H9 (cell line): ENCODE measurements around the gene FBH1. TPM values are rescaled to one million over a fixed set of nuclear protein-coding genes. Genes with fewer than 3 reads are reported as not detected.
"Not testable (repeated sequence)": the region's sequence is repeated elsewhere in the genome, so short reads cannot be mapped to it uniquely, and the experiment has no call there.

ENCODE experiments used
- DNase-seq: peaks from one replicate; pipeline ENCODE4 v3.0.0-alpha.2; 2017
- H2AFZ ChIP-seq: one replicate; pipeline ENCODE4 v1.6.1; 2013; ENCODE audit warnings: mild to moderate bottlenecking, low read length, control low read depth, moderate library complexity
- H2AK5ac ChIP-seq: 2 replicates; pipeline ENCODE4 v1.6.1; 2013; ENCODE audit warnings: low read length, control low read depth, mixed read lengths; ENCODE audit not compliant: insufficient read length
- H2BK120ac ChIP-seq: one replicate; pipeline ENCODE4 v1.6.1; 2013; ENCODE audit warnings: low read depth, mild to moderate bottlenecking, low read length, control low read depth, inconsistent platforms; ENCODE audit not compliant: poor library complexity, severe bottlenecking
- H2BK12ac ChIP-seq: 2 replicates; pipeline ENCODE4 v1.6.1; 2013; ENCODE audit warnings: low read length, control low read depth, mixed read lengths, low read depth; ENCODE audit not compliant: insufficient read length
- H2BK15ac ChIP-seq: 2 replicates; pipeline ENCODE4 v1.6.1; 2013; ENCODE audit warnings: low read depth, low read length, control low read depth
- H2BK20ac ChIP-seq: one replicate; pipeline ENCODE4 v1.6.1; 2013; ENCODE audit warnings: low read depth, mild to moderate bottlenecking, low read length, control low read depth, inconsistent platforms; ENCODE audit not compliant: poor library complexity, severe bottlenecking
- H2BK5ac ChIP-seq: 2 replicates; pipeline ENCODE4 v1.6.1; 2013; ENCODE audit warnings: low read length, control low read depth, mixed read lengths; ENCODE audit not compliant: insufficient read length
- H3K14ac ChIP-seq: 2 replicates; pipeline ENCODE4 v1.6.1; 2013; ENCODE audit warnings: low read length, control low read depth; ENCODE audit not compliant: insufficient read depth
- H3K18ac ChIP-seq: 2 replicates; pipeline ENCODE4 v1.6.1; 2013; ENCODE audit warnings: low read depth, mild to moderate bottlenecking, mixed read lengths, low read length, control low read depth; ENCODE audit not compliant: insufficient read length
- H3K23ac ChIP-seq: 2 replicates; pipeline ENCODE4 v1.6.1; 2013; ENCODE audit warnings: low read length, control low read depth, mixed read lengths, low read depth; ENCODE audit not compliant: insufficient read length
- H3K23me2 ChIP-seq: 2 replicates; pipeline ENCODE4 v1.6.1; 2013; ENCODE audit warnings: low read depth, mild to moderate bottlenecking, mixed read lengths, low read length, control low read depth; ENCODE audit not compliant: insufficient read length, poor library complexity, severe bottlenecking
- H3K27ac ChIP-seq: 2 replicates; pipeline ENCODE4 v1.5.1; 2013; ENCODE audit warnings: low read length, control low read depth, mixed read lengths, low read depth; ENCODE audit not compliant: insufficient read length
- H3K27me3 ChIP-seq: 2 replicates; pipeline ENCODE4 v1.6.1; 2013; ENCODE audit warnings: low read length, control low read depth, inconsistent platforms; ENCODE audit not compliant: insufficient read depth
- H3K4ac ChIP-seq: 2 replicates; pipeline ENCODE4 v1.6.1; 2013; ENCODE audit warnings: low read depth, mild to moderate bottlenecking, control low read depth, inconsistent platforms, low read length, moderate library complexity
- H3K4me1 ChIP-seq: 2 replicates; pipeline ENCODE4 v1.6.1; 2013; ENCODE audit warnings: low read length, control low read depth, inconsistent platforms; ENCODE audit not compliant: insufficient read depth
- H3K4me2 ChIP-seq: 2 replicates; pipeline ENCODE4 v1.6.1; 2013; ENCODE audit warnings: low read length, control low read depth, mixed read lengths; ENCODE audit not compliant: insufficient read length, insufficient read depth
- H3K56ac ChIP-seq: 2 replicates; pipeline ENCODE4 v1.6.1; 2013; ENCODE audit warnings: low read depth, mild to moderate bottlenecking, mixed read lengths, low read length, control low read depth; ENCODE audit not compliant: insufficient read length
- H3K79me1 ChIP-seq: 2 replicates; pipeline ENCODE4 v1.6.1; 2013; ENCODE audit warnings: low read depth, mild to moderate bottlenecking, moderate library complexity, low read length, control low read depth, inconsistent platforms; ENCODE audit not compliant: insufficient read depth, poor library complexity, severe bottlenecking
- H3K79me2 ChIP-seq: 2 replicates; pipeline ENCODE4 v1.6.1; 2013; ENCODE audit warnings: low read length, control low read depth, inconsistent platforms; ENCODE audit not compliant: insufficient read depth
- H3K9ac ChIP-seq: 2 replicates; pipeline ENCODE4 v1.6.1; 2013; ENCODE audit warnings: low read length, control low read depth, mixed read lengths; ENCODE audit not compliant: insufficient read length; ENCODE audit errors: extremely low read depth
- H3K9me3 ChIP-seq: one replicate; pipeline ENCODE4 v1.6.1; 2013; ENCODE audit warnings: low read depth, low read length, inconsistent platforms; ENCODE audit not compliant: control insufficient read depth
- H3T11ph ChIP-seq: one replicate; pipeline ENCODE4 v1.6.1; 2013; ENCODE audit warnings: mild to moderate bottlenecking, low read length, control low read depth, inconsistent platforms
- H4K20me1 ChIP-seq: one replicate; pipeline ENCODE4 v1.6.1; 2013; ENCODE audit not compliant: control insufficient read depth, insufficient read length, insufficient read depth
- H4K5ac ChIP-seq: 2 replicates; pipeline ENCODE4 v1.6.1; 2013; ENCODE audit warnings: low read depth, mild to moderate bottlenecking, mixed read lengths, low read length, control low read depth; ENCODE audit not compliant: insufficient read length
- H4K8ac ChIP-seq: replicated peaks from 2 replicates; pipeline ENCODE4 v1.6.1; 2013; ENCODE audit warnings: low read length, control low read depth, mixed read lengths, low read depth; ENCODE audit not compliant: insufficient read length
- H4K91ac ChIP-seq: 2 replicates; pipeline ENCODE4 v1.6.1; 2013; ENCODE audit warnings: low read depth, mild to moderate bottlenecking, moderate library complexity, mixed read lengths, low read length, control low read depth; ENCODE audit not compliant: insufficient read length
- H3K27ac Mint-ChIP-seq, 3 experiments: 2 replicates in 2 of 3; 3 replicates in 1 of 3; pipeline ENCODE4 v1.8.0; 2020 to 2021; ENCODE audit warnings: mixed read lengths in 3 of 3, mild to moderate bottlenecking in 1 of 3, moderate library complexity in 1 of 3
- H3K27me3 Mint-ChIP-seq: 2 replicates; pipeline ENCODE4 v1.8.0; 2021; ENCODE audit warnings: low read depth, mild to moderate bottlenecking, moderate library complexity, mixed read lengths
- H3K36me3 Mint-ChIP-seq, 3 experiments: 2 replicates in 2 of 3; 3 replicates in 1 of 3; pipeline ENCODE4 v1.8.0; 2020 to 2021; ENCODE audit warnings: low read depth in 3 of 3, mixed read lengths in 3 of 3; ENCODE audit not compliant: insufficient read depth in 1 of 3
- H3K4me1 Mint-ChIP-seq, 2 experiments: 2 replicates each; pipeline ENCODE4 v1.8.0; 2020; ENCODE audit warnings: mixed read lengths in 2 of 2
- H3K4me3 Mint-ChIP-seq, 2 experiments: 2 replicates in 1 of 2; 3 replicates in 1 of 2; pipeline ENCODE4 v1.8.0; 2020 to 2021; ENCODE audit warnings: mild to moderate bottlenecking in 2 of 2, mixed read lengths in 2 of 2, moderate library complexity in 1 of 2
- H3K9me3 Mint-ChIP-seq, 2 experiments: 2 replicates in 1 of 2; 3 replicates in 1 of 2; pipeline ENCODE4 v1.8.0; 2020; ENCODE audit warnings: mild to moderate bottlenecking in 2 of 2, mixed read lengths in 2 of 2, moderate library complexity in 1 of 2
- WGBS: extraction: QIAGEN DNeasy Blood & Tissue Kit; methylation state at CpG from one replicate; pipeline ENCODE4 v1.1.7; 2013; ENCODE audit warnings: missing lambda C conversion rate, low lambda C conversion rate, mixed read lengths; ENCODE audit not compliant: insufficient read length; ENCODE audit errors: extremely low coverage; 5-methylcytosine and 5-hydroxymethylcytosine counted together
- total RNA-seq: library from RNA; stranded (reverse); gene quantifications from 2 replicates; pipeline ENCODE4 v1.2.1, GENCODE V29; 2021
- TF ChIP-seq, protein P1 (sequence below): fragments of 200-600 bp; sonication (generic); conservative IDR thresholded peaks from 3 replicates; pipeline ENCODE4 v1.8.0; 2021; ENCODE audit warnings: antibody characterized with exemption, mild to moderate bottlenecking

The FBH1 gene
- total RNA-seq, 1 experiment from 2014 or later, result 52.2 TPM

GRCh38 chr10:5960070-5960972, 70.3 kb downstream of the FBH1 start:
- H4K20me1 ChIP-seq, result no peaks in the 10 kb centered on the region
- no peak overlapping the region for H2BK15ac ChIP-seq
- H4K91ac ChIP-seq, result no peak overlapping the region
- no peak overlapping the region for H2BK12ac ChIP-seq
- H3K27ac ChIP-seq, result no peak overlapping the region
- H2AFZ ChIP-seq, result no peak overlapping the region
- H3K23ac ChIP-seq, result no peak overlapping the region
- H4K5ac ChIP-seq, result no peak overlapping the region
- H3K27me3 ChIP-seq, result no peaks in the 10 kb centered on the region
- H4K8ac ChIP-seq, result no peak overlapping the region
- Mint-ChIP-seq H3K4me1 (peaks cover 3 to 5% of the 10 kb centered on the region in 2 experiments; a peak in 2 of 4 replicates), H3K27me3 (no peaks in the 10 kb centered on the region; the same call in 1 of the 2 replicates), H3K4me3 (no peak overlapping the region), H3K36me3 (no peaks in the 10 kb centered on the region), H3K9me3 (no peaks in the 10 kb centered on the region), H3K27ac (peak overlapping the region in 1 of 3 experiments; percentile 55; a peak in 1 of 7 replicates)
- no peak overlapping the region for H2BK5ac ChIP-seq
- no peaks in the 10 kb centered on the region for H3K79me2 ChIP-seq
- no peak overlapping the region for H2BK20ac ChIP-seq
- no peak overlapping the region for H3K4ac ChIP-seq
- H3K4me2 ChIP-seq, result no peak overlapping the region
- H3K9me3 ChIP-seq, result no peaks in the 10 kb centered on the region
- WGBS, result no CpG with 5 or more reads among the region's 18 CpGs
- TF ChIP-seq, protein P1, sequence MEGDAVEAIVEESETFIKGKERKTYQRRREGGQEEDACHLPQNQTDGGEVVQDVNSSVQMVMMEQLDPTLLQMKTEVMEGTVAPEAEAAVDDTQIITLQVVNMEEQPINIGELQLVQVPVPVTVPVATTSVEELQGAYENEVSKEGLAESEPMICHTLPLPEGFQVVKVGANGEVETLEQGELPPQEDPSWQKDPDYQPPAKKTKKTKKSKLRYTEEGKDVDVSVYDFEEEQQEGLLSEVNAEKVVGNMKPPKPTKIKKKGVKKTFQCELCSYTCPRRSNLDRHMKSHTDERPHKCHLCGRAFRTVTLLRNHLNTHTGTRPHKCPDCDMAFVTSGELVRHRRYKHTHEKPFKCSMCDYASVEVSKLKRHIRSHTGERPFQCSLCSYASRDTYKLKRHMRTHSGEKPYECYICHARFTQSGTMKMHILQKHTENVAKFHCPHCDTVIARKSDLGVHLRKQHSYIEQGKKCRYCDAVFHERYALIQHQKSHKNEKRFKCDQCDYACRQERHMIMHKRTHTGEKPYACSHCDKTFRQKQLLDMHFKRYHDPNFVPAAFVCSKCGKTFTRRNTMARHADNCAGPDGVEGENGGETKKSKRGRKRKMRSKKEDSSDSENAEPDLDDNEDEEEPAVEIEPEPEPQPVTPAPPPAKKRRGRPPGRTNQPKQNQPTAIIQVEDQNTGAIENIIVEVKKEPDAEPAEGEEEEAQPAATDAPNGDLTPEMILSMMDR, result no peak
- DNase-seq, result peak; percentile 21
- H3K56ac ChIP-seq, result no peak overlapping the region
- H3K79me1 ChIP-seq, result no peaks in the 10 kb centered on the region
- no peaks in the 10 kb centered on the region for H3K23me2 ChIP-seq
- H3K4me1 ChIP-seq, result no peaks in the 10 kb centered on the region; the same call in 1 of the 2 replicates
- H3K9ac ChIP-seq, result no peak overlapping the region
- no peak overlapping the region for H3K18ac ChIP-seq
- H3T11ph ChIP-seq, result no peak overlapping the region
- no peak overlapping the region for H2BK120ac ChIP-seq
- no peak overlapping the region for H3K14ac ChIP-seq
- no peak overlapping the region for H2AK5ac ChIP-seq

- not testable (repeated sequence) for H3K9me3 Mint-ChIP-seq, H2AK5ac ChIP-seq, H2AFZ ChIP-seq, H4K20me1 ChIP-seq, H3K9ac ChIP-seq, H3K4me1 Mint-ChIP-seq, H3K4ac ChIP-seq, DNase-seq, H4K91ac ChIP-seq, H3K79me2 ChIP-seq, H3K56ac ChIP-seq, H3T11ph ChIP-seq, H4K5ac ChIP-seq, H3K27me3 ChIP-seq, H3K79me1 ChIP-seq, H3K27ac Mint-ChIP-seq, H2BK120ac ChIP-seq, H3K4me1 ChIP-seq, H2BK5ac ChIP-seq, H3K23ac ChIP-seq, H2BK15ac ChIP-seq, H2BK20ac ChIP-seq, H3K4me2 ChIP-seq, H3K27ac ChIP-seq, H3K9me3 ChIP-seq, H3K36me3 Mint-ChIP-seq, H4K8ac ChIP-seq, H2BK12ac ChIP-seq, H3K18ac ChIP-seq, H3K23me2 ChIP-seq, H3K4me3 Mint-ChIP-seq, H3K14ac ChIP-seq, H3K27me3 Mint-ChIP-seq
- WGBS, result no CpG with 5 or more reads among the region's 10 CpGs
These were observed 70.9 kb downstream of the FBH1 start for GRCh38 chr10:5960973-5961275.
